GM19351 (cell line): Measurements from ENCODE around the gene DMTF1.
"Not testable (repeated sequence)": the region's sequence is repeated elsewhere in the genome, so short reads cannot be mapped to it uniquely, and the experiment has no call there.

Source experiments
- ATAC-seq: cut with Tn5 transposase; IDR thresholded peaks from one replicate; pipeline ENCODE4 v1.9.1; 2021; ENCODE audit warnings: mild to moderate bottlenecking, moderate library complexity; ENCODE audit not compliant: unreplicated experiment

DMTF1 gene

GRCh38 chr7:87220026-87220733, 67.9 kb downstream of the DMTF1 start:
- peak; percentile 37 for ATAC-seq

- ATAC-seq: no peak
These were observed 68.5 kb downstream of the DMTF1 start for GRCh38 chr7:87220734-87221215.

GRCh38 chr7:87223666-87224065, 71.4 kb downstream of the DMTF1 start:
- no peak for ATAC-seq

GRCh38 chr7:87225696-87226095, 73.4 kb downstream of the DMTF1 start:
- no peak for ATAC-seq

- no peak for ATAC-seq
These were observed 74.2 kb downstream of the DMTF1 start for GRCh38 chr7:87226495-87226894.

- no peak for ATAC-seq
These were observed 79.0 kb downstream of the DMTF1 start for GRCh38 chr7:87231258-87231657.

GRCh38 chr7:87231711-87232110, 79.5 kb downstream of the DMTF1 start:
- no peak for ATAC-seq

- no peak for ATAC-seq
These were observed 82.7 kb downstream of the DMTF1 start for GRCh38 chr7:87234949-87235348.

- not testable (repeated sequence) for ATAC-seq
These were observed 86.3 kb downstream of the DMTF1 start for GRCh38 chr7:87238464-87239051.

GRCh38 chr7:87245671-87246070, 93.4 kb downstream of the DMTF1 start:
- ATAC-seq: not testable (repeated sequence)
